ENCODE results near the gene HS3ST1.

The HS3ST1 gene

GRCh38 chr4:11441194-11441556, 12.5 kb upstream of the HS3ST1 start:
- Histone ChIP-seq H3K9me3 (ENCODE audit: insufficient read depth, low read length) (no peaks in the 10 kb centered on the region), H4K20me1 (ENCODE audit: insufficient read depth, low read length) (no peaks in the 10 kb centered on the region), H3K9ac (ENCODE audit: low read length) (no peak overlapping the region), H3K79me2 (ENCODE audit: low read length) (no peaks in the 10 kb centered on the region), H3K4me3 (ENCODE audit: low read length) (no peak overlapping the region), H3K4me2 (ENCODE audit: low read length) (no peak overlapping the region), H3K4me1 (ENCODE audit: low read length) (peaks cover 6% of the 10 kb centered on the region), H2AFZ (ENCODE audit: low read depth, low read length) (no peak overlapping the region), H3K27ac (ENCODE audit: low read length) (no peak overlapping the region), H3K27me3 (ENCODE audit: low read depth, low read length) (no peaks in the 10 kb centered on the region), H3K36me3 (replicated peaks; ENCODE audit: low read depth, low read length) (no peaks in the 10 kb centered on the region)
- TF ChIP-seq, protein P1, sequence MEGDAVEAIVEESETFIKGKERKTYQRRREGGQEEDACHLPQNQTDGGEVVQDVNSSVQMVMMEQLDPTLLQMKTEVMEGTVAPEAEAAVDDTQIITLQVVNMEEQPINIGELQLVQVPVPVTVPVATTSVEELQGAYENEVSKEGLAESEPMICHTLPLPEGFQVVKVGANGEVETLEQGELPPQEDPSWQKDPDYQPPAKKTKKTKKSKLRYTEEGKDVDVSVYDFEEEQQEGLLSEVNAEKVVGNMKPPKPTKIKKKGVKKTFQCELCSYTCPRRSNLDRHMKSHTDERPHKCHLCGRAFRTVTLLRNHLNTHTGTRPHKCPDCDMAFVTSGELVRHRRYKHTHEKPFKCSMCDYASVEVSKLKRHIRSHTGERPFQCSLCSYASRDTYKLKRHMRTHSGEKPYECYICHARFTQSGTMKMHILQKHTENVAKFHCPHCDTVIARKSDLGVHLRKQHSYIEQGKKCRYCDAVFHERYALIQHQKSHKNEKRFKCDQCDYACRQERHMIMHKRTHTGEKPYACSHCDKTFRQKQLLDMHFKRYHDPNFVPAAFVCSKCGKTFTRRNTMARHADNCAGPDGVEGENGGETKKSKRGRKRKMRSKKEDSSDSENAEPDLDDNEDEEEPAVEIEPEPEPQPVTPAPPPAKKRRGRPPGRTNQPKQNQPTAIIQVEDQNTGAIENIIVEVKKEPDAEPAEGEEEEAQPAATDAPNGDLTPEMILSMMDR (IDR thresholded peaks at IDR 0.05; ENCODE audit: low read depth, low read length): no peak
- no peak for TF ChIP-seq EZH2phosphoT487 (IDR thresholded peaks at IDR 0.05; ENCODE audit: low read depth)

GRCh38 chr4:11440481-11441193, 11.9 kb upstream of the HS3ST1 start:
- Histone ChIP-seq H3K36me3 (replicated peaks; ENCODE audit: low read depth, low read length) (no peaks in the 10 kb centered on the region), H3K79me2 (ENCODE audit: low read length) (no peaks in the 10 kb centered on the region), H3K27me3 (ENCODE audit: low read depth, low read length) (no peaks in the 10 kb centered on the region), H4K20me1 (ENCODE audit: insufficient read depth, low read length) (no peaks in the 10 kb centered on the region), H3K9ac (ENCODE audit: low read length) (no peak overlapping the region), H2AFZ (ENCODE audit: low read depth, low read length) (no peak overlapping the region), H3K9me3 (ENCODE audit: insufficient read depth, low read length) (no peaks in the 10 kb centered on the region), H3K4me1 (ENCODE audit: low read length) (peaks cover 12% of the 10 kb centered on the region), H3K4me2 (ENCODE audit: low read length) (no peak overlapping the region), H3K4me3 (ENCODE audit: low read length) (no peak overlapping the region), H3K27ac (ENCODE audit: low read length) (no peak overlapping the region)
- TF ChIP-seq, protein P1 (IDR thresholded peaks at IDR 0.05; ENCODE audit: low read depth, low read length): no peak
- TF ChIP-seq EZH2phosphoT487 (IDR thresholded peaks at IDR 0.05; ENCODE audit: low read depth): no peak

DNA sequence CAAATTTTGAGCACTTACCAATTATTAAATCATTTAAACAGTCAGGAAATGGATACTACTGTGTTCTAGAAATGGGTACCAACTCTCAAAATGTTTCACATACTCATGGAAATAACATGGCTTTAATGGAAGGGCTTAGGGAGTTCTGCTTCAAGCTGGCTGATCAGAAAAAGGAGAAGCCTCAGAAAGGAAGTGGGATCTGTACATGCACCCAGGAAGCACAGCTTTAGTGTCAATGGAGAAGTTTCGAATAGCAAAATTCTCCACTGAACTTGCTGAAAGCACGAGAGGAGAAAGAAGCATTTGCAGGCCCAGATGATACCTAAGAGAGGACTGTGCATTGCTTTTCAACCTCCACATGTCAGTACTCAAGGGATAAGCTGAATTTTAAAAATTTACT, 11.1 kb upstream of the HS3ST1 start:
- no peaks in the 10 kb centered on the region for H3K36me3 ChIP-seq (replicated peaks; ENCODE audit: low read depth, low read length)
- H3K9ac ChIP-seq (ENCODE audit: low read length): no peak overlapping the region
- no peaks in the 10 kb centered on the region for H4K20me1 ChIP-seq (ENCODE audit: insufficient read depth, low read length)
- H3K79me2 ChIP-seq (ENCODE audit: low read length): no peaks in the 10 kb centered on the region
- no peak overlapping the region for H2AFZ ChIP-seq (ENCODE audit: low read depth, low read length)
- no peaks in the 10 kb centered on the region for H3K9me3 ChIP-seq (ENCODE audit: insufficient read depth, low read length)
- no peaks in the 10 kb centered on the region for H3K27me3 ChIP-seq (ENCODE audit: low read depth, low read length)
- no peak overlapping the region for H3K27ac ChIP-seq (ENCODE audit: low read length)
- H3K4me1 ChIP-seq (ENCODE audit: low read length): peaks cover 13% of the 10 kb centered on the region
- H3K4me2 ChIP-seq (ENCODE audit: low read length): no peak overlapping the region
- TF ChIP-seq, protein P1 (IDR thresholded peaks at IDR 0.05; ENCODE audit: low read depth, low read length): no peak
- no peak for TF ChIP-seq EZH2phosphoT487 (IDR thresholded peaks at IDR 0.05; ENCODE audit: low read depth)
- H3K4me3 ChIP-seq (ENCODE audit: low read length): no peak overlapping the region

DNA sequence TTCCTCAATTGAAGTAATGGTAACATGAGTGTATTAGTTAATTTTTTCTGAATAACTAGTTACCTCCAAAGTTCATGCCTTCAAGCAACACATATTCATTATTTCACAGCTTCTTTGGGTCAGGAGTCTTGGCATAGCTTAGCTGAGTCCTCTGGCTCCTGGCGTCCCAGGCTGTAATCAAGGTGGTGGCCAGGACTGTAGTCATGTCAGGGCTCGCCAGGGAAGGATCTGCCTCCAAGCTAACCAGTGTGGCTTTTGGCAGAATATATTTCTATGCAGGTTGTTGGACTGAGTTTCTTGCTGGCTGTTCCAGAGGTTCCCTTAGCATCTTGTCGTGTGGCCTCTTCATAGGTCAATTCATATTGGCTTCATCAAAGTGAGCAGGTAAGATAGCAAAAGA, 10.0 kb upstream of the HS3ST1 start:
- Histone ChIP-seq H2AFZ (ENCODE audit: low read depth, low read length) (no peak overlapping the region), H3K79me2 (ENCODE audit: low read length) (no peaks in the 10 kb centered on the region), H3K4me2 (ENCODE audit: low read length) (no peak overlapping the region), H3K9me3 (ENCODE audit: insufficient read depth, low read length) (no peaks in the 10 kb centered on the region), H3K27me3 (ENCODE audit: low read depth, low read length) (no peaks in the 10 kb centered on the region), H4K20me1 (ENCODE audit: insufficient read depth, low read length) (no peaks in the 10 kb centered on the region), H3K9ac (ENCODE audit: low read length) (no peak overlapping the region), H3K36me3 (replicated peaks; ENCODE audit: low read depth, low read length) (no peaks in the 10 kb centered on the region), H3K4me1 (ENCODE audit: low read length) (peaks cover 13% of the 10 kb centered on the region), H3K27ac (ENCODE audit: low read length) (no peak overlapping the region), H3K4me3 (ENCODE audit: low read length) (no peak overlapping the region)
- TF ChIP-seq, protein P1 (IDR thresholded peaks at IDR 0.05; ENCODE audit: low read depth, low read length): no peak
- TF ChIP-seq EZH2phosphoT487 (IDR thresholded peaks at IDR 0.05; ENCODE audit: low read depth): no peak

Measured in OCI-LY3 (cell line).